Effector memory CD4-positive, alpha-beta T cell (primary cell): Measurements from ENCODE around the gene IGSF9.

Source experiments
- DNase-seq, 3 donors: peaks; one replicate each; pipeline ENCODE4 v3.0.0-alpha.2; 2020
- H3K27ac ChIP-seq: 2 replicates; pipeline ENCODE4 v1.7.0; 2013; ENCODE audit warnings: mild to moderate bottlenecking, low read length, moderate library complexity; ENCODE audit not compliant: insufficient read depth, poor library complexity, severe bottlenecking
- H3K27me3 ChIP-seq: replicated peaks from 2 replicates; pipeline ENCODE4 v1.7.0; 2013; ENCODE audit warnings: mild to moderate bottlenecking, low read length; ENCODE audit not compliant: insufficient read depth, control insufficient read depth, poor library complexity, severe bottlenecking
- H3K36me3 ChIP-seq: 2 replicates; pipeline ENCODE4 v1.7.0; 2013; ENCODE audit warnings: mild to moderate bottlenecking, low read length, moderate library complexity; ENCODE audit not compliant: control insufficient read depth, insufficient read depth
- H3K4me1 ChIP-seq: 2 replicates; pipeline ENCODE4 v1.7.0; 2013; ENCODE audit warnings: low read length, mild to moderate bottlenecking; ENCODE audit not compliant: control insufficient read depth, insufficient read depth, poor library complexity, severe bottlenecking
- H3K4me3 ChIP-seq: 2 replicates; pipeline ENCODE4 v1.7.0; 2013; ENCODE audit warnings: low read length, low read depth, mild to moderate bottlenecking; ENCODE audit not compliant: insufficient read depth, poor library complexity, severe bottlenecking
- H3K9me3 ChIP-seq: 2 replicates; pipeline ENCODE4 v1.7.0; 2013; ENCODE audit warnings: mild to moderate bottlenecking, low read length, moderate library complexity; ENCODE audit not compliant: control insufficient read depth

Gene IGSF9

GRCh38 chr1:159986531-159986930 is 41.1 kb upstream of the IGSF9 start:
- DNase-seq: no peak
- Histone ChIP-seq H3K4me3 (no peak overlapping the region), H3K27me3 (no peaks in the 10 kb centered on the region), H3K27ac (no peak overlapping the region), H3K9me3 (no peaks in the 10 kb centered on the region), H3K36me3 (no peaks in the 10 kb centered on the region), H3K4me1 (no peaks in the 10 kb centered on the region)

GRCh38 chr1:159986093-159986492 is 40.7 kb upstream of the IGSF9 start:
- H3K4me3 ChIP-seq: no peak overlapping the region
- no peak overlapping the region for H3K27ac ChIP-seq
- no peaks in the 10 kb centered on the region for H3K9me3 ChIP-seq
- no peaks in the 10 kb centered on the region for H3K4me1 ChIP-seq
- DNase-seq: no peak
- H3K36me3 ChIP-seq: no peaks in the 10 kb centered on the region
- no peaks in the 10 kb centered on the region for H3K27me3 ChIP-seq

- no peaks in the 10 kb centered on the region for H3K4me1 ChIP-seq
- no peak for DNase-seq
- no peak overlapping the region for H3K4me3 ChIP-seq
- no peaks in the 10 kb centered on the region for H3K9me3 ChIP-seq
- H3K27ac ChIP-seq: no peak overlapping the region
- H3K36me3 ChIP-seq: no peaks in the 10 kb centered on the region
- no peaks in the 10 kb centered on the region for H3K27me3 ChIP-seq
Measured at GRCh38 chr1:159985473-159985872, 40.1 kb upstream of the IGSF9 start.

DNA sequence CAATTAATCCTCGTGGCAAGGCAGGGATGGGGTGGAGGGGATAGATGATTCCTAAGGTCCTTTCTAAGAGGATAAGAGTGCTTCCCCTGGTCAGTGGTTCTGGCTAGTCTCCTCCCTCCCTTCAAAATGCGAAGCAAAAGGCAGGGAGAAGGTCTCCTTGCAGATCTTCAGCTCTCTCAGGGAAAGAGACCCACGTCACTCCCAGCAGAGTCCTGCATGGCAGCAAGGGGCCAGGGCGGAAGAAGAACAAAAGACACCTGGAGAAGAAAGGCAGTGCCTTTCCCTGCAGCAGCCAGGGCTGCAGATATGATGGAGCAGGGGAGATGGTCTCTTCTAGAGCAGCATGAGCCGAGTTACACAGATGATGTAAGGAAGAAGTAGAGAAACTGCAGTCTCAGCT is 38.3 kb upstream of the IGSF9 start:
- Histone ChIP-seq H3K4me3 (no peak overlapping the region), H3K36me3 (no peaks in the 10 kb centered on the region), H3K27me3 (no peaks in the 10 kb centered on the region), H3K4me1 (no peaks in the 10 kb centered on the region), H3K27ac (no peak overlapping the region), H3K9me3 (no peaks in the 10 kb centered on the region)
- DNase-seq: no peak

- no peak overlapping the region for H3K27ac ChIP-seq
- no peaks in the 10 kb centered on the region for H3K36me3 ChIP-seq
- DNase-seq: no peak
- H3K9me3 ChIP-seq: no peaks in the 10 kb centered on the region
- H3K4me3 ChIP-seq: no peak overlapping the region
- H3K4me1 ChIP-seq: no peaks in the 10 kb centered on the region
- H3K27me3 ChIP-seq: no peaks in the 10 kb centered on the region
Measured at GRCh38 chr1:159982280-159982679, 36.9 kb upstream of the IGSF9 start.

DNA sequence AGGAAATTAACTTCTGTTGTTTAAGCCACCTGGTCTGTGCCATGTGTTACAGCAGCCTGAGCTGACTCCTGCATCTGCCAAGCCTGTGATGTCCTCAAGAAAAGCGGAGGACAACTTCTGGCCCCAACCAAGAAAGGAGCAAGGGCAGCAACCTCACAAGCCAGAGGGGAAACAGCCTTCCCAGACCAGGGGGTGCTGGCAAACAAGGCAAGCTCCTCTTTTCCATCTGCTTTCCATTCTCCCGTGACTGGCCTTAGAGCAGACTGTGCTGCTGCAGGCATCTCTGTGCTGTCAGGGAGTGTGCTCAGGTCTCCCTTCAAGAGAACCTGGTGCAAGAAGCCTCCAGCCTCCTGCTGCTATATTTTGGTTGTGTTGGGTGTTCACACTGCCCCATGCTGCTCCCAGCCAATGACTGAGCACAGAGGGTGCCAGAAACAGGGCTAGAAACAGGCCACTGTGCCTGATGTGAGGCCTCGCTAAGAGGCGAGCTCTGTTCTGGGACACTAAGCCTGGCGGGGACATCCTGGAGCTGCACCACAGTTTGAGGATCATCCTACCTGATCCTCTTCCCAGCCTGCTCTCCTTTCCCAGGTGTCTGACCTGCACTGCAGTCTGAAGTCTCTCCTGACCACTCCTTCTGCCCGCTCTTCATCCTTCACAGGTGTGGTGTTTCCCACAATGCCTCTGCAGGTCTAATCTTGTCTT is 36.1 kb upstream of the IGSF9 start:
- H3K4me1 ChIP-seq: no peaks in the 10 kb centered on the region
- no peak overlapping the region for H3K4me3 ChIP-seq
- H3K27ac ChIP-seq: no peak overlapping the region
- no peaks in the 10 kb centered on the region for H3K27me3 ChIP-seq
- no peaks in the 10 kb centered on the region for H3K9me3 ChIP-seq
- no peaks in the 10 kb centered on the region for H3K36me3 ChIP-seq
- no peak for DNase-seq

DNA sequence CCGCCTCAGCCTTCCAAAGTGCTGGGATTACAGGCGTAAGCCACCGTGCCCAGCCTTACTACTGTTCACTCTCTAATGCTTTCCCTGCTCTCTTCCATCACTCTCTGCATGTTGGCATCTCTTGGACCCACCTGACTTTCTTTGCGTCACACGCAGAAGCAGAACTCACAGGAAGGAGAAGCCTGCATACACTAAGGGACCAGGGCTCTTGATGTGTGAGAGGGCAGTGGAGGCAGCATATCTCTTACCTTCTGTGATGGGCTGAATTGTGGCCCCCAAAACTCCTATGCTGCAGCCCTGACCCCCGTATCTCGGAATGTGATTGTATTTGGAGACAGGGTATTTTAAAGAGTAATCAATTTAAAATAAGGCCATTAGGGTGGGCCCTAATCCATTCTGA is 35.4 kb upstream of the IGSF9 start:
- no peaks in the 10 kb centered on the region for H3K9me3 ChIP-seq
- H3K27ac ChIP-seq: no peak overlapping the region
- H3K4me3 ChIP-seq: no peak overlapping the region
- no peaks in the 10 kb centered on the region for H3K4me1 ChIP-seq
- H3K36me3 ChIP-seq: no peaks in the 10 kb centered on the region
- no peak for DNase-seq
- no peaks in the 10 kb centered on the region for H3K27me3 ChIP-seq

GRCh38 chr1:159980076-159980475 is 34.7 kb upstream of the IGSF9 start:
- Histone ChIP-seq H3K4me1 (no peaks in the 10 kb centered on the region), H3K4me3 (no peak overlapping the region), H3K27me3 (no peaks in the 10 kb centered on the region), H3K36me3 (no peaks in the 10 kb centered on the region), H3K9me3 (no peaks in the 10 kb centered on the region), H3K27ac (no peak overlapping the region)
- no peak for DNase-seq

DNA sequence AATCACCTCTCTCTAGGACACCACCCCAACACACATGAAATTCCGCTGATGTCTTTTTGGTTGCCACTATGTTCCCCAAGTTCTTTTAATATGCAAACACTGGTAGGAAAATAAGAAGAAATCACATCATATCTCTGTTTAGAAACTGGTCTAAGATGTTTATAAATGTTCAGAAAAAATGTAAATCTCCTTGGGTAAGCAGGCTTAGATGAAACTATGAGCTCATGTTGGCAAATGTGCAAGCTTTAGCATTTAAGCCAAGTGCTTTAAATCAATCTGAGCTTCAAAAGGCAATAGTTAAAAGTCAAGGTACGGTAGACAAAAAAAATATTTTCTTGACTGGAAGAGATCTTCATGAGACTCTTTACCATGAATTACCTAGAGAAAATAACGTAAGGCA is 33.8 kb upstream of the IGSF9 start:
- Histone ChIP-seq H3K9me3 (no peaks in the 10 kb centered on the region), H3K4me3 (no peak overlapping the region), H3K27ac (no peak overlapping the region), H3K4me1 (no peaks in the 10 kb centered on the region), H3K27me3 (no peaks in the 10 kb centered on the region), H3K36me3 (no peaks in the 10 kb centered on the region)
- DNase-seq: no peak

GRCh38 chr1:159978107-159978398 is 32.6 kb upstream of the IGSF9 start:
- Histone ChIP-seq H3K4me3 (no peak overlapping the region), H3K27ac (no peak overlapping the region), H3K4me1 (no peaks in the 10 kb centered on the region), H3K9me3 (no peaks in the 10 kb centered on the region), H3K27me3 (peaks cover 1% of the 10 kb centered on the region), H3K36me3 (no peaks in the 10 kb centered on the region)
- no peak for DNase-seq
